H1 (cell line): ENCODE measurements around the gene PXDN.

Experiments used
- CBX5 ChIP-seq: fragments of 300-800, 300-1000 bp; sonication (generic); IDR thresholded peaks from 2 replicates; pipeline ENCODE4 v1.7.1; 2016; ENCODE audit warnings: antibody characterized with exemption, low read length, low read depth
- E2F6 ChIP-seq: IDR thresholded peaks from 2 replicates; pipeline ENCODE4 v1.6.1; 2012; ENCODE audit warnings: inconsistent platforms
- JUN ChIP-seq: IDR thresholded peaks from 2 replicates; pipeline ENCODE4 v1.6.1; 2011; ENCODE audit warnings: low read depth, mild to moderate bottlenecking, improper control_type of control experiment, low read length
- POLR2A ChIP-seq, 2 experiments: IDR thresholded peaks; 1 replicate in 1 of 2; 2 replicates in 1 of 2; pipeline ENCODE4 v1.6.1; 2011; ENCODE audit warnings: low read depth in 2 of 2, low read length in 2 of 2, mild to moderate bottlenecking in 2 of 2; ENCODE audit errors: control extremely low read depth in 1 of 2
- SIN3A ChIP-seq, 2 experiments: IDR thresholded peaks in 1 of 2; conservative IDR thresholded peaks in 1 of 2; 2 replicates each; pipeline ENCODE4 v1.6.1; 2011 to 2012; ENCODE audit warnings: low read length in 2 of 2, improper control_type of control experiment in 1 of 2, low read depth in 1 of 2, mild to moderate bottlenecking in 1 of 2
- SP1 ChIP-seq: IDR thresholded peaks from 2 replicates; pipeline ENCODE4 v1.6.1; 2011; ENCODE audit warnings: low read depth, low read length
- SP2 ChIP-seq: IDR thresholded peaks from 2 replicates; pipeline ENCODE4 v1.6.1; 2012; ENCODE audit warnings: mild to moderate bottlenecking, low read length, inconsistent platforms
- SRF ChIP-seq: IDR thresholded peaks from 2 replicates; pipeline ENCODE4 v1.6.1; 2011; ENCODE audit warnings: mild to moderate bottlenecking, low read depth, low read length, moderate library complexity
- YY1 ChIP-seq: IDR thresholded peaks from 2 replicates; pipeline ENCODE4 v1.6.1; 2011; ENCODE audit warnings: low read depth, mild to moderate bottlenecking, low read length
- TF ChIP-seq, protein P1 (sequence below), 3 experiments: IDR thresholded peaks; 1 replicate in 2 of 3; 2 replicates in 1 of 3; pipeline versions ENCODE4 v1.5.1 to v1.6.1; 2011; ENCODE audit warnings: low read length in 3 of 3, mild to moderate bottlenecking in 3 of 3, inconsistent platforms in 2 of 3, low read depth in 1 of 3, moderate library complexity in 1 of 3; ENCODE audit not compliant: insufficient read depth in 1 of 3; ENCODE audit errors: control extremely low read depth in 1 of 3
- TF ChIP-seq, protein P2 (sequence below): IDR thresholded peaks from 2 replicates; pipeline ENCODE4 v1.6.1; 2012; ENCODE audit warnings: inconsistent platforms
- TF ChIP-seq, protein P3 (sequence below): IDR thresholded peaks from 2 replicates; pipeline ENCODE4 v1.6.1; 2011; ENCODE audit warnings: low read length, improper control_type of control experiment

GRCh38 chr2:1591978-1592907 is 152.1 kb downstream of the PXDN start:
- TF ChIP-seq, protein P1, sequence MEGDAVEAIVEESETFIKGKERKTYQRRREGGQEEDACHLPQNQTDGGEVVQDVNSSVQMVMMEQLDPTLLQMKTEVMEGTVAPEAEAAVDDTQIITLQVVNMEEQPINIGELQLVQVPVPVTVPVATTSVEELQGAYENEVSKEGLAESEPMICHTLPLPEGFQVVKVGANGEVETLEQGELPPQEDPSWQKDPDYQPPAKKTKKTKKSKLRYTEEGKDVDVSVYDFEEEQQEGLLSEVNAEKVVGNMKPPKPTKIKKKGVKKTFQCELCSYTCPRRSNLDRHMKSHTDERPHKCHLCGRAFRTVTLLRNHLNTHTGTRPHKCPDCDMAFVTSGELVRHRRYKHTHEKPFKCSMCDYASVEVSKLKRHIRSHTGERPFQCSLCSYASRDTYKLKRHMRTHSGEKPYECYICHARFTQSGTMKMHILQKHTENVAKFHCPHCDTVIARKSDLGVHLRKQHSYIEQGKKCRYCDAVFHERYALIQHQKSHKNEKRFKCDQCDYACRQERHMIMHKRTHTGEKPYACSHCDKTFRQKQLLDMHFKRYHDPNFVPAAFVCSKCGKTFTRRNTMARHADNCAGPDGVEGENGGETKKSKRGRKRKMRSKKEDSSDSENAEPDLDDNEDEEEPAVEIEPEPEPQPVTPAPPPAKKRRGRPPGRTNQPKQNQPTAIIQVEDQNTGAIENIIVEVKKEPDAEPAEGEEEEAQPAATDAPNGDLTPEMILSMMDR (IDR thresholded peaks at IDR 0.05; ENCODE audit: control extremely low read depth in 1 of 3, insufficient read depth in 1 of 3, low read depth in 1 of 3, low read length in 3 of 3), result peak in 2 of 3 experiments; percentile 87 to 93; a peak in 3 of 4 replicates
- TF ChIP-seq JUN (no peak), POLR2A (IDR thresholded peaks at IDR 0.05; ENCODE audit: control extremely low read depth in 1 of 2, low read depth in 2 of 2, low read length in 2 of 2) (no peak), SIN3A (conservative IDR thresholded peaks at IDR 0.05 in 1 of 2, IDR thresholded peaks at IDR 0.05 in 1 of 2; ENCODE audit: low read depth in 1 of 2, low read length in 2 of 2) (peak in 1 of 2 experiments; percentile 67; a peak in 1 of 4 replicates), YY1 (no peak), CBX5 (no peak), SP1 (no peak), SP2 (no peak), E2F6 (no peak), SRF (no peak)
- TF ChIP-seq, protein P2, sequence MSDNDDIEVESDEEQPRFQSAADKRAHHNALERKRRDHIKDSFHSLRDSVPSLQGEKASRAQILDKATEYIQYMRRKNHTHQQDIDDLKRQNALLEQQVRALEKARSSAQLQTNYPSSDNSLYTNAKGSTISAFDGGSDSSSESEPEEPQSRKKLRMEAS, result peak; percentile 81
- TF ChIP-seq, protein P3, sequence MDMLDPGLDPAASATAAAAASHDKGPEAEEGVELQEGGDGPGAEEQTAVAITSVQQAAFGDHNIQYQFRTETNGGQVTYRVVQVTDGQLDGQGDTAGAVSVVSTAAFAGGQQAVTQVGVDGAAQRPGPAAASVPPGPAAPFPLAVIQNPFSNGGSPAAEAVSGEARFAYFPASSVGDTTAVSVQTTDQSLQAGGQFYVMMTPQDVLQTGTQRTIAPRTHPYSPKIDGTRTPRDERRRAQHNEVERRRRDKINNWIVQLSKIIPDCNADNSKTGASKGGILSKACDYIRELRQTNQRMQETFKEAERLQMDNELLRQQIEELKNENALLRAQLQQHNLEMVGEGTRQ, result no peak
